ENCODE results near the gene RHBDL3.

GRCh38 chr17:32235588-32235987 lies 30.0 kb upstream of the RHBDL3 start:
- TF ChIP-seq POLR2A (IDR thresholded peaks at IDR 0.05), result no peak
- TF ChIP-seq, protein P1, sequence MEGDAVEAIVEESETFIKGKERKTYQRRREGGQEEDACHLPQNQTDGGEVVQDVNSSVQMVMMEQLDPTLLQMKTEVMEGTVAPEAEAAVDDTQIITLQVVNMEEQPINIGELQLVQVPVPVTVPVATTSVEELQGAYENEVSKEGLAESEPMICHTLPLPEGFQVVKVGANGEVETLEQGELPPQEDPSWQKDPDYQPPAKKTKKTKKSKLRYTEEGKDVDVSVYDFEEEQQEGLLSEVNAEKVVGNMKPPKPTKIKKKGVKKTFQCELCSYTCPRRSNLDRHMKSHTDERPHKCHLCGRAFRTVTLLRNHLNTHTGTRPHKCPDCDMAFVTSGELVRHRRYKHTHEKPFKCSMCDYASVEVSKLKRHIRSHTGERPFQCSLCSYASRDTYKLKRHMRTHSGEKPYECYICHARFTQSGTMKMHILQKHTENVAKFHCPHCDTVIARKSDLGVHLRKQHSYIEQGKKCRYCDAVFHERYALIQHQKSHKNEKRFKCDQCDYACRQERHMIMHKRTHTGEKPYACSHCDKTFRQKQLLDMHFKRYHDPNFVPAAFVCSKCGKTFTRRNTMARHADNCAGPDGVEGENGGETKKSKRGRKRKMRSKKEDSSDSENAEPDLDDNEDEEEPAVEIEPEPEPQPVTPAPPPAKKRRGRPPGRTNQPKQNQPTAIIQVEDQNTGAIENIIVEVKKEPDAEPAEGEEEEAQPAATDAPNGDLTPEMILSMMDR (IDR thresholded peaks at IDR 0.05), result no peak

Data from uterus (tissue), 2 donors.